SK-MEL-5 (cell line): ENCODE results near the gene DIAPH3. TPM values are rescaled to one million over a fixed set of nuclear protein-coding genes. Genes with fewer than 3 reads are reported as not detected.
"Not testable (repeated sequence)": the region's sequence is repeated elsewhere in the genome, so short reads cannot be mapped to it uniquely, and the experiment has no call there.

Experiments
- DNase-seq: peaks from one replicate; pipeline ENCODE4 v3.0.0-alpha.2; 2016; ENCODE audit warnings: low read depth, low spot score
- in situ Hi-C: cut with HindIII; loops from 2 replicates; pipeline ENCODE4 v1.10.0; 2016; ENCODE audit warnings: low sequenced_read_pairs, high pct_unique_total_duplicates, low pct_unique_long_range_greater_than_20kb
- total RNA-seq: library from RNA; depleted of rRNA; stranded (reverse); fragments of >200 nt; shearing (Covaris generic); gene quantifications from 2 replicates; pipeline ENCODE4 v1.2.3, GENCODE V29; 2014

Gene DIAPH3
- total RNA-seq, 1 experiment from 2014 or later: 5.3 TPM

DNA sequence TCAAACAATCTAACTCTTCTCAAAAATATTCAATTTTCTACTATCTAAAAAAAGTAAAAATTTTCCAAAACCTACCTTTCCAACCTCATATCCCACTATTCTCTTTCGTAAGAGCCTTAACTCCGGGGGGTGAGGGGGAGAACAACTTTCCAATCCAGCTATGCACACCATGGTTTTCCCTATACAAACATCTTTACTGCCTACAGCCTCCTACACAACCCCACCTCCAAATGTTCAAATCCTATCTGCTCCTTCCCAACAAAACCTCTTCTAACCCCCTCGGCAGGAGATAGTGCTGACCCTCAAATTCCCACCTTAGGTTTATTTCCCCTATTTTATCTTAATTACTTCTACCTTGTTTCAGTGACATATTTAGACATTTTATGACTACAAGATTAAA, 102.0 kb downstream of the DIAPH3 start:
- in situ Hi-C loops: no loop called here
- no peak for DNase-seq

DNA sequence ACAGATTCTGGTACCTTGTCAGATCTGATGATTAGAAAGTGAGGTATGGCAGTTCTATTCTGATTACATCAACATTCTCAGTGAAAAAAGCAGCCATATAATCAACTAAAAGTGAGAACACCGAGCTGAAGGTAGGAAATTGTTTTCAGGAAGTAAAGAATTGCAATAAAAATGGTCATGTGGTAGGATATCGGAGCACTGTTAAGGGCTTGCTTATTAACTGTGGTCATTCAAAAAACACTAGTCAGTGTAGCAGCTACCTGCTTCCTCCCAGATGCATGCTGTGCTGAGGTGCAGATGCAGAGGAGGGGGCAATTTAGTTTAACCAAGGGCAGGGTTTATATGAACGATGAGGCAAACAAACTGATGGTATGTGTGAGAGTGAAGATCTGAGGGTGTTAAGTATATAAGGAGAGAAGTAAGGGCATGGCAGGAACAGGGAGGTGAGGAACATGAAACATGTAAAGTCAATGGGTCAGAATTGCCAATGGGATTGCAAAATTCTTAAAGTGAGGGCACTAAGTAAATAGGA, 111.9 kb downstream of the DIAPH3 start:
- in situ Hi-C loops: no loop called here
- no peak for DNase-seq

DNA sequence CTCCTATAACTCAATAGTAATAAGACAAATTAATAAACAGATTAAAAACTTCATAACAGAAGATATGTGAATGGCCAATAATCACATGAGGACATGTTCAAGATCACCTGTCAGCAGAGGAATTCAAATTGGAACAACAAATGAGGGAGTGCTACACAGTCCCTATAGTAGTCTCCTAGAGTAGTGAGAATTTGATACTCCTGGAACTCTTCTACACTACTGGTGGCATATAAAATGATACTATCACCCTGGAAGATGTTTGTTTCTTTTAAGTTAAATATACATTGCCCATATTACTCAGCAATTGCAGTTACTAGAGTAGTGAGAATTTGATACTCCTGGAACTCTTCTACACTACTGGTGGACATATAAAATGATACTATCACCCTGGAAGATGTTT, 115.4 kb downstream of the DIAPH3 start:
- in situ Hi-C loops, DNase-seq: not testable (repeated sequence)

DNA sequence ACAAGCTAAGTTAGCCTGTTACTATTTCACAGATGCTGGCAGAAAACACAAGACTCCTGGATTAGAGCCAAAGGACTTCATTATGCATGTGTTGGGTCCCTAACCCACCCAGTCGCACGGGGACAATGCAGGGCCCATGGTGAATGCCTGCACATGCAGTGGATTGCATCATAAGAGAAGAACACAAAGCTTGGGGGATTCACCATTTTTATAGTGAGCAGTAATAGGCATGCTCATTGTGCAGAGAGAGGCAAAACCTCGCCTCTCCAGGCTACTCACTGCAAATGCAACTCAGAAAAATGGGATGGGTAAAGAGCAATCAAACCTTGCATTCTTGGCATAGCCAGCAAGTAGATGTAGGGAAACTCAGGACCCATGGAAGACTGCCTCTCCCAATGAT, 115.8 kb downstream of the DIAPH3 start:
- in situ Hi-C loops: no loop called here
- DNase-seq: peak; percentile 31

DNA sequence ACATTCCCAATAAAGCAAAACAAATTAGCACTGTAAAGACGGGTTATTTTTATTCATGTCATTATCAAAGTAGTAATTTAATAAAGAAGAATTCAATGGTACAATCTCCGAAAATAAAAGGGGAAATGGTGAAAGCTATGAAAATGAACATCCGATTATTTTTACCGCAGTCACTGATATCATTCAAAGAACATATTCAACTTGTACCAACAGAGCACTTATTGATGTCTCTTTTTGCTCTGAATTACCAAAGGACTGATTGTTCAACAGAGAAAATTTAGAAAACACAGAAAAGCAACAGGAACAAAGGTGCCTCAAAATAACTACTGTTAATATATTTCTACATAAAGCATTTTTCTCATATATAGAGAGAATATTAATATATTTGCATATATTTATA, 119.4 kb downstream of the DIAPH3 start:
- in situ Hi-C loops: no loop called here
- DNase-seq: peak; percentile 55

DNA sequence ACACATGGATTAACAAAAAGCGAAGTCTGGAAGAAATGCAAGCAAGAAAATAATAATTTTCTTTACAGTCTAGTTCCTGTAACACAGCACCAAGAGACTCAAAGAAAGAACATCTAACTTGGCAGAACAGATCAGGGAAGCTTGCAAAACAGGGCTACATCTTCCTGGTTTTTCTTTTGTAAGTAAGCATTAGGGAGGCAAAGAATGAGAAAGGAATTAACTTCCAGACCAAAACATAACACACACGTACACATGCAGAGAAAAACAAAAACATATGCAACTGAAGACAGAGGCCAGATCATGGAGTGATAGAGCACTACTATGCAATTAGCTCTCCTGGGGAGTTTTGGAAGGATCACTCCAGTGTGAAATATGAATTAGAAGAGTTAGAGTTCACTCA, 120.5 kb downstream of the DIAPH3 start:
- in situ Hi-C loops: no loop called here
- no peak for DNase-seq

DNA sequence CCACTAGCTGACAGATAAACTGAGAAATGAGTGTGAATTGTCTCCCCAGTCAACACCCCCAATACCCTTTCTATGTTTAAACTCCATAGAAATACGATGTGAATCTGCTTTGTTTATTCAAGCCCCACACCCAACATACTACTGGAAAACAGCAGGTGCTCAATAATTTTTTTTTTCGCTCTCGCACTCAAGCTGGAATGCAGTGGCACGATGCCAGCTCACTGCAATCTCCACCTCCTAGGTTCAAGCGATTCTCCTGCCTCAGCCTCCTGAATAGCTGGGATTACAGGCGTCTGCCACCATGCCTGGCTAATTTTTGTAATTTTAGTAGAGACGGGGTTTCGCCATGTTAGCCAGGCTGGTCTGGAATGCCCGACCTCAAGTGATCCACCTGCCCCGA, 123.1 kb downstream of the DIAPH3 start:
- in situ Hi-C loops, DNase-seq: not testable (repeated sequence)

DNA sequence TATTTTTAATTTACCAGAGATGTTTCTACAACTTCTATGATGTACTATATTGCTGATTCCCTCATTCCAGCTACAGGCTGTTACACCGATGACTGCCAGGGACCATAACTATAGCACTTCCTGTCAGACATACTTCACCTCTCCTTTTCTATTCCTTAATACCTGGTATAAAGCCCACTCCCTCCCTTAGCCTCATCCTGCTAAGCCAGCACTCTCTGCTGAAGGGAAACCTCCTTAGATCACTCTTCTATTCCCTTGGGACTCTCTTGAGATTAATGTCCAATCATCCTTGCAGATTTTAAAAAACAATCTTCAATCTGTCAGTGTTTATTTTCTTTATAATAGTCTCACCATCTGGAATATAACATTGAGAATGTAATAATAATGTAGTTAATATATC, 127.9 kb downstream of the DIAPH3 start:
- no peak for DNase-seq
- in situ Hi-C loops: no loop called here

DNA sequence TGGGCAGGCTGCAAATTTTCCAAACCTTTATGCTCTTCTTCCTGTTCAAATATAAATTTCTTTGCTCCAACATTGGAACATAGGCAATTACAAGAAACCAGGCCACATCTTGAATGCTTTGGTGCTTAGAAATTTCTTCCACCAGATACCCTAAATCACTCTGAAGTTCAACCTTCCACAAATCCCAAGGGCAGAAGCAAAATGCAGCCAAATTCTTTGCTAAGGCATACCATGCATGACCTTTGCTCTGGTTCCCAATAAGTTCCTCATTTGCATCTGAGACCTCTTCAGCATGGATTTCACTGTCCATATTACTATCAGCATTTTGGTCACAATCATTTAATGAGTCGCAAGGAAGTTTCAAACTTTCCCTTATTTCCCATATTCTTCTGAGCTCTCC, 130.9 kb downstream of the DIAPH3 start:
- in situ Hi-C loops: no loop called here
- no peak for DNase-seq

DNA sequence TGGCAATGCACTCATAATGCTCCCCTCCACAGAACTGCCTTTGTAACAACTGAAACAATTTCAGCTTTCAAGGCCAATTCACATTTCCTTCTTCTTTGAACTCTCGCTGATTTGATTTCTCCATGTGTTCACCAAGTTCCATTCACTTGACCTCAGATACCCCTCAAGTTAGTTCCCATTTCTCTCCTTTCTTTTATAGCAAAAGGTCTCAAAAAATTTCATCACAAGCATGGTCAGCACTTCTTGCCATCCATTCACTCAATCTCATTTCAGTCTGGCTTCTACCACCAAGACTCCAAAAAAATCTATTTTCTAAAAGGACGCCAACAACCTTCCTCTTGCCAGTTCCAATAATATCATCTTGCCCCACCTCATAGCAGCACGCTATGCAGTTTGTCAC, 135.7 kb downstream of the DIAPH3 start:
- in situ Hi-C loops: no loop called here
- peak; percentile 20 for DNase-seq

DNA sequence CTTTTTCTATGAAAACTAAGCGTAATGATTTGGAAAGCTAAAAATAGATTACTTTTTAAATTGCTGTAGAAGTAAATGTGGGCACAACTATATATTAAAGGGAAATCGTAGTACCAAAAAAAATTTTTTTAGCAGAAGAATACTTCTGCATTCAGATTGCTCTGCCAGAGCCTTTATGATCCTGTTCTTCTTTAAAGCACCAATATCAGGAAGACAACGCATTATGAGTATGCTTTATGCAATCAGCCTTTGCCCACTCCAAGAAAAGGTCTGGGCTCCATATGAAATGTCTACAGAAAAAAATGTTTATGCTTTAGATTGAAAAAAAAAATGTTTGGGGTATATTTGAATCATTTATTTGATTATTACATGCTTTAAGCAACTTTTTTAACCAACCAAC, 137.4 kb downstream of the DIAPH3 start:
- in situ Hi-C loops: no loop called here
- no peak for DNase-seq

DNA sequence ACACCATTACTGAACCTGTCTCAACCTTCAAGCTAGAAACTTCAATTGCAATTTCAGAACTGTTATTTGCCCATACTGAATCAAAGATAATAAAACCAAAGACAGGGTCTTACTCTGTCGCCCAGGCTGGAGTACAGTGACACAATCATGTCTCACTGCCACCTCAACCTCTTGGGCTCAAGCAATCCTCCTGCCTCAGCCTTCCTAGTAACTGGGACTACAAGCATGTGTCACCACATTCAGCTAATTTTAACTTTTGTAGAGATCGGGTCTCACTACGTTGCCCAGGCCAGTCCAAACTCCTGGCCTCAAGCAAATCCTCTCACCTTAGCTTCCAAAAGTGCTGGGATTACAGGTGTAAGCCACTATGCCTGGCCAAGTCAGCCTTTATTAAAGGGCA, 143.4 kb downstream of the DIAPH3 start:
- DNase-seq: no peak
- in situ Hi-C loops: no loop called here

DNA sequence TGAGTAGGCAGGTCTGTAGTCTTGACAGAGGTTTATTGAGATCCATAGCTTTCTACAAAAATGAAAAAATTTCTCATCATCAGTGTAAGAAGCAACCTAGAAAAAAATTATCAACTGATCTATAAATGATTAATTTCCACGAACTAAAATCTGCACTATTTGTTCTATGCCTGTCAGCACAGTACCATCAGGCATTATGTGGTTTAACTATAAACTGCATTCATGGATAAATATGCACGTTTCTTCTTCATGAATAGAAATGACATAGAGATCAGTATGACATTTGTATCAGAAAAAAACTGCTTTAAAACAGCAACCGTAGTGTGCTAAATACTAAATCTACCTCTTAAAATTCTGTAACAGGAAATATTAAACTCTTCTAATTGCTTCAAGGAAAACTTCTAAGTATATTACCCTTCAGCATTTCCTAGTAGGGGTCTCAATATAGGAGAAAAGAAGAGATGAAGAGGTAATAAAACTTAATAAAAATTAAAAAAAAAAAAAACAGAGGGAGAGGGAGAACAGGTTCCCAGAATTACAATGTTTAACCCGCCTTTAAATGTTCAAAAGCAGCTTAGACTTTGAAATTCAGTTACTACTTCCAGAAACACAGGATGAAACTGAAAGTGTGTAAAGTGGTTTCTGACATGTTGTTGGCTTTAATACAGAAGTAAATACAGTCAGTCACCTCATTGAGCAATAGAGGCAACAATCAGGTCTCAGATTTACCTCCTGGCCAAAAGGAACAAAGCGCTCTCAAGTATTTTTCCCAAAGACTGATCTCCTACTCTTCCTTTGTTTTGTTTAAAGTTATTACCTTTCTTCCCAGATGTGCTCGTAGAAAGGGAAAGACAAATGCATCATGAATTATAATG, 144.4 kb downstream of the DIAPH3 start:
- in situ Hi-C loops: no loop called here
- no peak for DNase-seq

DNA sequence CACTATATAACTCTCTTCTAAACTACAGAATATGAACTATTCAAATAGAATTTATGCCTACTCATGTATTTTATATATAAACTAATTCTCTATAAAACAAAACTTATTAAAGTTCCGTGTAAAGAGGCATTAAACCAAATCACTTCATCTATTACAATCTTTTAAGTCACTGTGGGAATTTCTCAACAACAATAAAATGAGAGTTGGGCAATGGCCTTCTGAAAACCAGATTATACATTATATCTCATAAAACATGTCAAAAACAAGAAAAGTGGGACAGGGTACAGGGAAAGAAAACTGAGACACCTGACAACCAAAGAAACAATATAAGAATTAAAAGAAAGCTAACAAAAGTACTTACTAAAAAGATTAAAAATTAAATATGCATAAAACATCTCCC, 145.2 kb downstream of the DIAPH3 start:
- in situ Hi-C loops: no loop called here
- DNase-seq: no peak

DNA sequence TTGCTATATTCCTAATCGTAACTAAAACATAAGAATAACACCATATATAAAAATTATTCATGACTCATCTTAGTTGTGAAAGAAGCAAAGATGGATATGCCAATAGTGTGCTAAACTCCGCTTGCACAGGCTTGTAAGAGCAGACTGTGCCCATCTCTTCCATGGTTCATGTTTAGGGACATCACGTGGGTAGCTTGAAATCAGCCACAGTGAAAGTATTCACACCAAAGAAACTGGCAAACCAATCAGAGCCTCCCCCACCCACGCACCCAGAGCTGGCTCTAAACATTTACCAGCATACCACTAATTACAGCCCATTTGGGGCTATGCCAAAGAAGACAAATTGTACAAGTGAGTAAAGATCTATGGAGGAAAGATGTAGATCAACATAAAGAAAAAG, 147.5 kb downstream of the DIAPH3 start:
- no peak for DNase-seq
- in situ Hi-C loops: no loop called here

DNA sequence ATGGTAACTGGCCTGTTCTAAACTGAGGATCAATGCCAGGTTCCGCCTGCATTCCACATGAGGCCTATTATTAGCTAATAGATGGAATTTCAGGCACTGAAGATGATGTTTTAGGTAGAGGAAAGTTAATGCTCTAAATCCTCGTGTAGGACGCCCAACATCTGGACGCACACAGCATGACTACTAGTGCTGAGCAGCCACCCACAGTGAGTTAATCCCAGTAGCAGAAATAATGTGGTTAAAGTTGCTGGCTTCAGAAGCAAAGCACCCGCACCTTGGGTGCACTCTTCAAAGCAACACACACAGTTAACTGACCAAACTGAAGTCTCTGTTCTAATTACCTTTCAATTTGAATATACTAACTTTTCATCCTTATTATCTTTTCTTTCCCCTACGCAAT, 150.6 kb downstream of the DIAPH3 start:
- no peak for DNase-seq
- in situ Hi-C loops: no loop called here

DNA sequence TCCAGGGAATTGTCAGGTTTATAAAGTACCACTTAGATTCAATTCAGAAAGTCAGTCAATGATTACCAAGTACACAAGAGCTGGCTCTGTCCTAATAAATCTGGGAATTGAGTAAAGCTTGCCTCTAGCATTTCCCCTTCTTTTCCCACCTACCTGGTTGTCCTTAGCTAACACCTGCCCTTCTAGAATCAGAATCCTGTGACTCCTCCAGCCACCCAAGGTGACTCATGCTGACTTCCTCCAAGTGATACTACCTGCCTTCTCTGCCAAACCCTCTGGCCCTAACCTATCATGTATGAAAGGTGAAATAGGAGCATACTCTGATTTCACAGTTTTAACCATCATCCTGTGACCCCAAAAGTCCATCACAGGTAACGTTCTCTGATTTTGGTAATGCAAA, 151.2 kb downstream of the DIAPH3 start:
- no peak for DNase-seq
- in situ Hi-C loops: no loop called here

DNA sequence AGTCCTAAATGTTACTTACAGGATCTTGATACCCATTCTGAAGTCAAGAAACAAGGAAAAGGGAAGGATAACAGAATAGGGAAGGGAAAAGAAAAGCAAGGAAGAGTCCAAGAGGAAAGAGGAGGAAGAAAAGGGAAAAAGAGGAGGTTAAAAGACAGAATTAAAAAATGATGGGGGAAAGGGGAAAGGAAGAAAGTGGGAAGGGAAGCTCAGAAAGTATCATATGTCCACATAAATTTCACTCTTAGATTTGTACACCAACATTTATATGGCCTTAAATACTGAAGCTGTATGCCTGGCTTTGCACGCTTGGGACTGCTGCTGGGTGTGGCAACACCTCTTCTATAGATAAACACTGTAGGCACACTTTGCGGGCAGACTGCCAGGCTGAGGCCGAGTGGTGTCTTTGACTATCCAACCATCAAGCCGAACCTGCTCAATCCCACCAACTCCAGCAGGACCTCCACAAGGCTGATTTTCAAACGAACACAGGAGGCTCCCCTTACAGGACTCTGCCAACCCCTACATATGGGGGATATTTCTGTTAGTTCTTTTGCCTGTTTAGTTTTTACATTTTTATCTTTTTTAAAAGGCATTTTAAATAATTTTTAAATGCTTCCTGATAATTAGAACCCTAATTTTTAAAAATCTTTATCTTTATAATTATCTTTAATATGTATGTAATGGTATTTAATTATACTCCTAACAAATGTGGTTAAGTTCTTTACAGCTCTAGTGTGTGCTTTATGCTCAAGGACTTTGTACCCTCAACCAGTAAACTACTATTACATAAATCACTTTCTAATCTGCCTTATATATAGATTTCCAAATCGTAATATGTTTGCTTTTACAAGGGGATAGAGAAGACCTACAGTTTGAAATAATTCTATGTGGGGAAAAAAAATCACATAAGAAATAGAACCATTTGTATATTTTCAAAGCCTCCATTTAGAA, 154.2 kb downstream of the DIAPH3 start:
- in situ Hi-C loops: no loop called here
- DNase-seq: no peak
